A549 (cell line): ENCODE measurements around the gene PSMB1.
"Not testable (repeated sequence)": the region's sequence is repeated elsewhere in the genome, so short reads cannot be mapped to it uniquely, and the experiment has no call there.

Experiments used
- CTCF ChIP-seq: fragments of >200 bp; sonication (Bioruptor Twin); formaldehyde crosslinking; IDR thresholded peaks from 3 replicates; pipeline ENCODE4 v1.5.1; 2016
- FOSL2 ChIP-seq, 2 experiments: fragments of 450-650 bp in 1 of 2; fragments of >200 bp in 1 of 2; sonication (Bioruptor Twin) in 1 of 2; formaldehyde crosslinking; IDR thresholded peaks; 2 replicates each; pipeline versions ENCODE4 v1.5.0 to v1.6.1; 2016 to 2020; ENCODE audit warnings: mild to moderate bottlenecking in 1 of 2, moderate library complexity in 1 of 2
- GATA3 ChIP-seq: IDR thresholded peaks from 2 replicates; pipeline ENCODE4 v1.6.1; 2012; ENCODE audit warnings: borderline replicate concordance
- MYC ChIP-seq: IDR thresholded peaks from 2 replicates; pipeline ENCODE4 v1.6.1; 2012; ENCODE audit warnings: mild to moderate bottlenecking, inconsistent platforms, low read length, improper control_type of control experiment, borderline replicate concordance
- RAD21 ChIP-seq, 2 experiments: fragments of >200 bp in 1 of 2; sonication (Bioruptor Twin) in 1 of 2; formaldehyde crosslinking in 1 of 2; IDR thresholded peaks in 1 of 2; conservative IDR thresholded peaks in 1 of 2; 2 replicates in 1 of 2; 3 replicates in 1 of 2; pipeline ENCODE4 v1.6.1; 2012 to 2018; ENCODE audit warnings: inconsistent platforms in 1 of 2
- ZNF302 ChIP-seq: fragments of 250-450 bp; sonication (Bioruptor Pico); IDR thresholded peaks from 2 replicates; pipeline ENCODE4 v1.9.0; 2021; ENCODE audit warnings: inconsistent platforms, mild to moderate bottlenecking, moderate library complexity
- TF ChIP-seq, protein P1 (sequence below): fragments of 200-600 bp; sonication (generic); IDR thresholded peaks from 2 replicates; pipeline ENCODE4 v1.6.1; 2016; ENCODE audit warnings: antibody characterized with exemption, mild to moderate bottlenecking, moderate library complexity

GRCh38 chr6:170508892-170509722, 44.0 kb downstream of the PSMB1 start:
- TF ChIP-seq GATA3; FOSL2 (IDR thresholded peaks at IDR 0.05); FOSL2 (CRISPR knock-in tag; IDR thresholded peaks at IDR 0.05); RAD21 (conservative IDR thresholded peaks at IDR 0.05 in 1 of 2, IDR thresholded peaks at IDR 0.05 in 1 of 2); CTCF; MYC; ZNF302 (CRISPR knock-in tag): not testable (repeated sequence)
- TF ChIP-seq, protein P1, sequence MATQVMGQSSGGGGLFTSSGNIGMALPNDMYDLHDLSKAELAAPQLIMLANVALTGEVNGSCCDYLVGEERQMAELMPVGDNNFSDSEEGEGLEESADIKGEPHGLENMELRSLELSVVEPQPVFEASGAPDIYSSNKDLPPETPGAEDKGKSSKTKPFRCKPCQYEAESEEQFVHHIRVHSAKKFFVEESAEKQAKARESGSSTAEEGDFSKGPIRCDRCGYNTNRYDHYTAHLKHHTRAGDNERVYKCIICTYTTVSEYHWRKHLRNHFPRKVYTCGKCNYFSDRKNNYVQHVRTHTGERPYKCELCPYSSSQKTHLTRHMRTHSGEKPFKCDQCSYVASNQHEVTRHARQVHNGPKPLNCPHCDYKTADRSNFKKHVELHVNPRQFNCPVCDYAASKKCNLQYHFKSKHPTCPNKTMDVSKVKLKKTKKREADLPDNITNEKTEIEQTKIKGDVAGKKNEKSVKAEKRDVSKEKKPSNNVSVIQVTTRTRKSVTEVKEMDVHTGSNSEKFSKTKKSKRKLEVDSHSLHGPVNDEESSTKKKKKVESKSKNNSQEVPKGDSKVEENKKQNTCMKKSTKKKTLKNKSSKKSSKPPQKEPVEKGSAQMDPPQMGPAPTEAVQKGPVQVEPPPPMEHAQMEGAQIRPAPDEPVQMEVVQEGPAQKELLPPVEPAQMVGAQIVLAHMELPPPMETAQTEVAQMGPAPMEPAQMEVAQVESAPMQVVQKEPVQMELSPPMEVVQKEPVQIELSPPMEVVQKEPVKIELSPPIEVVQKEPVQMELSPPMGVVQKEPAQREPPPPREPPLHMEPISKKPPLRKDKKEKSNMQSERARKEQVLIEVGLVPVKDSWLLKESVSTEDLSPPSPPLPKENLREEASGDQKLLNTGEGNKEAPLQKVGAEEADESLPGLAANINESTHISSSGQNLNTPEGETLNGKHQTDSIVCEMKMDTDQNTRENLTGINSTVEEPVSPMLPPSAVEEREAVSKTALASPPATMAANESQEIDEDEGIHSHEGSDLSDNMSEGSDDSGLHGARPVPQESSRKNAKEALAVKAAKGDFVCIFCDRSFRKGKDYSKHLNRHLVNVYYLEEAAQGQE, result not testable (repeated sequence)
